ENCODE data around the gene RBM8A. TPM values are rescaled to one million over a fixed set of nuclear protein-coding genes. Genes with fewer than 3 reads are reported as not detected.
A peak's percentile ranks its signal among the peaks of the same experiment; 100 is the strongest.

RBM8A gene
- total RNA-seq, 1 donor from 2014 or later: 86.8 TPM

GRCh38 chr1:145891587-145892485 lies 35.4 kb downstream of the RBM8A start:
- H3K27me3 Mint-ChIP-seq (ENCODE audit: low read depth): no peaks in the 10 kb centered on the region
- H3K27ac Mint-ChIP-seq (ENCODE audit: unreplicated experiment): peak overlapping the region; percentile 96
- TF ChIP-seq, protein P1, sequence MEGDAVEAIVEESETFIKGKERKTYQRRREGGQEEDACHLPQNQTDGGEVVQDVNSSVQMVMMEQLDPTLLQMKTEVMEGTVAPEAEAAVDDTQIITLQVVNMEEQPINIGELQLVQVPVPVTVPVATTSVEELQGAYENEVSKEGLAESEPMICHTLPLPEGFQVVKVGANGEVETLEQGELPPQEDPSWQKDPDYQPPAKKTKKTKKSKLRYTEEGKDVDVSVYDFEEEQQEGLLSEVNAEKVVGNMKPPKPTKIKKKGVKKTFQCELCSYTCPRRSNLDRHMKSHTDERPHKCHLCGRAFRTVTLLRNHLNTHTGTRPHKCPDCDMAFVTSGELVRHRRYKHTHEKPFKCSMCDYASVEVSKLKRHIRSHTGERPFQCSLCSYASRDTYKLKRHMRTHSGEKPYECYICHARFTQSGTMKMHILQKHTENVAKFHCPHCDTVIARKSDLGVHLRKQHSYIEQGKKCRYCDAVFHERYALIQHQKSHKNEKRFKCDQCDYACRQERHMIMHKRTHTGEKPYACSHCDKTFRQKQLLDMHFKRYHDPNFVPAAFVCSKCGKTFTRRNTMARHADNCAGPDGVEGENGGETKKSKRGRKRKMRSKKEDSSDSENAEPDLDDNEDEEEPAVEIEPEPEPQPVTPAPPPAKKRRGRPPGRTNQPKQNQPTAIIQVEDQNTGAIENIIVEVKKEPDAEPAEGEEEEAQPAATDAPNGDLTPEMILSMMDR (IDR thresholded peaks at IDR 0.05): peak; percentile 96
- peaks cover 5% of the 10 kb centered on the region for H3K36me3 Mint-ChIP-seq (ENCODE audit: low read depth)
- H3K4me3 Mint-ChIP-seq (ENCODE audit: unreplicated experiment): peak overlapping the region; percentile 42
- peaks cover 44% of the 10 kb centered on the region for H3K4me1 Mint-ChIP-seq (ENCODE audit: low read depth)
- no peaks in the 10 kb centered on the region for H3K9me3 Mint-ChIP-seq (ENCODE audit: low read depth)
- DNase-seq (ENCODE audit: low spot score): peak; percentile 98

DNA sequence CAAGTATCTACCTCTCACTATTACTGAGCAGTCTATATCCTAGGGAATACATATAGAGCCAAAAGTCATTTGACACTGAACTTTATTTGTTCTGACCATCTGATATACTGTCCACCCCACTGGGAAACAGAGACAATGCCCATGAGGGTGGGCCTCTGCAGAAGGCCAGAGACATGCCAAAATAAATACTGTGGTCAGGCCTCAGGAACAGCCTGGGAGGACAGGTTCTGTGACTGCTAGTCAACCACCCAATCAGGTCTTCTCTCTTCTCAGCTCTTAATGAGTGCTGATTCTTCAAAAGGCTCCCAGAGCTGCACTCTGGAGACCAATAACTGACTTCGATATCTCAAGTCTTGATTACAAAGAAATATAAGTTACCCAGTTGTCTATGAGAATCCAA lies 36.1 kb downstream of the RBM8A start:
- TF ChIP-seq, protein P1 (IDR thresholded peaks at IDR 0.05): no peak

DNA sequence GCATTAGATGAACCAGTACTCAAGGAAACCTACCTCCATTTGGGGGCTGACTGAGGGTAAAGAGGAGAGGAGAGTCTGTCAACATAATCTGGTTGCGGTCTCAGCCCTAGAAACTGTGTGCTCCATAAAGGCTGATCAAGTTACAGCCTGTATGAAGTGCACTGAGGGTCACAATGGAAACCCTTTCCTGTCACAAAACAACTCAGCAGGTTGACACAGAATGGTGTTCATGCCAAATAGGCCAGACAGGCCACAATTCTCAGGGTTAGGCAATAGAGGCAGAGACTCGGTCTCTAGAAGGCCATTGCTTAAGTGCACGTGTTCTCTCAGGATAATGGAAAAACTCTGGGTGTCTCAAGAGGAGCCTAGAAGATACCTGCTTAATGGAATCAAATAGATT lies 37.6 kb downstream of the RBM8A start:
- TF ChIP-seq, protein P1 (IDR thresholded peaks at IDR 0.05): no peak
- DNase-seq (ENCODE audit: low spot score): no peak
- peaks cover 5% of the 10 kb centered on the region for H3K27me3 Mint-ChIP-seq (ENCODE audit: low read depth)
- no peak overlapping the region for H3K27ac Mint-ChIP-seq (ENCODE audit: unreplicated experiment)
- H3K4me1 Mint-ChIP-seq (ENCODE audit: low read depth): peaks cover 59% of the 10 kb centered on the region
- H3K4me3 Mint-ChIP-seq (ENCODE audit: unreplicated experiment): no peak overlapping the region
- H3K36me3 Mint-ChIP-seq (ENCODE audit: low read depth): no peaks in the 10 kb centered on the region
- H3K9me3 Mint-ChIP-seq (ENCODE audit: low read depth): no peaks in the 10 kb centered on the region

More for the DNA sequence above, 36.1 kb downstream of the RBM8A start:
- Mint-ChIP-seq H3K27me3 (ENCODE audit: low read depth) (no peaks in the 10 kb centered on the region), H3K4me1 (ENCODE audit: low read depth) (peaks cover 51% of the 10 kb centered on the region), H3K4me3 (ENCODE audit: unreplicated experiment) (peak overlapping the region; percentile 19), H3K36me3 (ENCODE audit: low read depth) (peaks cover 3% of the 10 kb centered on the region), H3K9me3 (ENCODE audit: low read depth) (no peaks in the 10 kb centered on the region), H3K27ac (ENCODE audit: unreplicated experiment) (peak overlapping the region; percentile 96)
- DNase-seq (ENCODE audit: low spot score): no peak

- H3K27ac Mint-ChIP-seq (ENCODE audit: unreplicated experiment): peak overlapping the region; percentile 12
Observed at GRCh38 chr1:145887631-145888030, 39.7 kb downstream of the RBM8A start.

DNA sequence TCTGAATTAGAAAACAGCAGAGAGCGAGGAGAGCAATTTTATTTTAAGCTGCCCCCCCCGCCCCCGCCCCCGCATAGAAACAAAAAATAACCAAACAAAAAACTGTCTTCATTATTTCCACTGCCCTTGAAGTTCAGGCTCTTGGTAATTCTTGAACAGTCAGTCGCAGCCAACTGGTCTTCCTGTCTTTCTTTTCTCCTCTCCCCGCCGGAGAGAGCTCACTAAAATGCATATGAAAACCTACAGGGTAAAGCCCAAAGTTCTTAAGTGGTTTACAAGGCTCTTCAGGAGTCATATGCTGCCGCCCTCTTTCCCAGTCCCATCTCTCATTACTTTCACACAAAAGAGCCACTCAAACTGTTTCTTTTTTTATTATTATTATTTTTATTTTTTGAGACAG lies 40.5 kb downstream of the RBM8A start:
- DNase-seq (ENCODE audit: low spot score): no peak
- H3K36me3 Mint-ChIP-seq (ENCODE audit: low read depth): no peaks in the 10 kb centered on the region
- H3K27me3 Mint-ChIP-seq (ENCODE audit: low read depth): peaks cover 7% of the 10 kb centered on the region
- H3K4me1 Mint-ChIP-seq (ENCODE audit: low read depth): peaks cover 46% of the 10 kb centered on the region
- no peak overlapping the region for H3K27ac Mint-ChIP-seq (ENCODE audit: unreplicated experiment)
- peak overlapping the region; percentile 41 for H3K4me3 Mint-ChIP-seq (ENCODE audit: unreplicated experiment)
- H3K9me3 Mint-ChIP-seq (ENCODE audit: low read depth): no peaks in the 10 kb centered on the region
- TF ChIP-seq, protein P1 (IDR thresholded peaks at IDR 0.05): no peak

More at GRCh38 chr1:145887631-145888030, 39.7 kb downstream of the RBM8A start:
- DNase-seq (ENCODE audit: low spot score): no peak
- H3K27me3 Mint-ChIP-seq (ENCODE audit: low read depth): peaks cover 7% of the 10 kb centered on the region
- H3K36me3 Mint-ChIP-seq (ENCODE audit: low read depth): no peaks in the 10 kb centered on the region
- peaks cover 52% of the 10 kb centered on the region for H3K4me1 Mint-ChIP-seq (ENCODE audit: low read depth)
- no peak overlapping the region for H3K4me3 Mint-ChIP-seq (ENCODE audit: unreplicated experiment)
- H3K9me3 Mint-ChIP-seq (ENCODE audit: low read depth): no peaks in the 10 kb centered on the region
- TF ChIP-seq, protein P1 (IDR thresholded peaks at IDR 0.05): no peak
